Stomach (tissue), 9 donors: ENCODE measurements around the gene ARMC6. TPM values are rescaled to one million over a fixed set of nuclear protein-coding genes. Genes with fewer than 3 reads are reported as not detected.
A peak's percentile ranks its signal among the peaks of the same experiment; 100 is the strongest.

Experiments used
- DNase-seq, 2 donors: peaks; one replicate each; pipeline versions ENCODE4 v3.0.0 to v3.0.0-alpha.2; 2013 to 2019
- H3K27ac ChIP-seq, 5 donors: fragments of 200-600 bp in 4 of 5; sonication (generic) in 4 of 5; one replicate each; pipeline ENCODE4 v1.5.1; 2013 to 2019; ENCODE audit warnings: mild to moderate bottlenecking in 1 of 5, moderate library complexity in 1 of 5
- H3K27me3 ChIP-seq, 3 donors: fragments of 200-600 bp; sonication (generic); one replicate each; pipeline ENCODE4 v1.5.1; 2017 to 2019; ENCODE audit warnings: mixed run types in 1 of 3
- H3K36me3 ChIP-seq, 4 donors: fragments of 200-600 bp; sonication (generic); 1 replicate in 3 of 4; 2 replicates in 1 of 4; pipeline ENCODE4 v1.5.1; 2016 to 2019
- H3K4me1 ChIP-seq, 4 donors: fragments of 200-600 bp; sonication (generic); one replicate each; pipeline ENCODE4 v1.5.1; 2016 to 2019
- H3K4me3 ChIP-seq, 4 donors: fragments of 200-600 bp; sonication (generic) in 3 of 4; one replicate each; pipeline ENCODE4 v1.5.1; 2016 to 2019; ENCODE audit warnings: mild to moderate bottlenecking in 1 of 4
- H3K9me3 ChIP-seq, 4 donors: fragments of 200-600 bp; sonication (generic); one replicate each; pipeline ENCODE4 v1.5.1; 2016 to 2019
- EP300 ChIP-seq: sonication (generic); formaldehyde crosslinking; IDR thresholded peaks from one replicate; pipeline ENCODE4 v1.6.1; 2017; ENCODE audit warnings: antibody characterized with exemption
- POLR2A ChIP-seq, 4 donors: fragments of 450-650 bp; IDR thresholded peaks; one replicate each; pipeline ENCODE4 v1.6.1; 2016; ENCODE audit warnings: antibody characterized with exemption in 4 of 4, control low read depth in 2 of 4, mild to moderate bottlenecking in 1 of 4, moderate library complexity in 1 of 4
- POLR2AphosphoS5 ChIP-seq, 3 donors: sonication (generic); formaldehyde crosslinking; IDR thresholded peaks; one replicate each; pipeline ENCODE4 v1.6.1; 2016; ENCODE audit warnings: antibody characterized with exemption in 3 of 3
- WGBS, 5 donors: extraction: QIAGEN DNeasy Blood & Tissue Kit in 3 of 5; methylation state at CpG; one replicate each; pipeline versions ENCODE4 v1.1.5 to v1.1.7; 2013 to 2018; 5-methylcytosine and 5-hydroxymethylcytosine counted together
- intact Hi-C: fragments of 100-400 bp; cut with DNase I; formaldehyde crosslinking; loops from one replicate; pipeline ENCODE4 v1.15.1; 2023; ENCODE audit warnings: low total_unique reads
- polyA plus RNA-seq, 3 donors: library from polyadenylated mRNA; stranded (reverse); fragments of 200-250 nt; gene quantifications; one replicate each; pipeline ENCODE4 v1.2.3, GENCODE V29; 2013
- total RNA-seq, 5 donors: library from RNA; depleted of rRNA; stranded (reverse); fragments of >200 nt; gene quantifications; one replicate each; pipeline versions ENCODE4 v1.1.0 to v1.2.3, GENCODE V29; 2014 to 2016
- TF ChIP-seq, protein P1 (sequence below), 7 experiments: fragments of 450-650 bp in 4 of 7; fragments of 200-600 bp in 3 of 7; sonication (generic) in 3 of 7; IDR thresholded peaks; one replicate each; pipeline ENCODE4 v1.5.1; 2016 to 2019; ENCODE audit warnings: antibody characterized with exemption in 7 of 7, control low read depth in 2 of 7, mild to moderate bottlenecking in 1 of 7
- donor health status: healthy with polysubstance abuse.
- donor health status: Bipolar disorder and iron deficiency.
- donor health status: healthy.

ARMC6 gene
- total and polyA plus RNA-seq, 8 donors, result 7.0 to 63.8 (median 21.1) TPM

DNA sequence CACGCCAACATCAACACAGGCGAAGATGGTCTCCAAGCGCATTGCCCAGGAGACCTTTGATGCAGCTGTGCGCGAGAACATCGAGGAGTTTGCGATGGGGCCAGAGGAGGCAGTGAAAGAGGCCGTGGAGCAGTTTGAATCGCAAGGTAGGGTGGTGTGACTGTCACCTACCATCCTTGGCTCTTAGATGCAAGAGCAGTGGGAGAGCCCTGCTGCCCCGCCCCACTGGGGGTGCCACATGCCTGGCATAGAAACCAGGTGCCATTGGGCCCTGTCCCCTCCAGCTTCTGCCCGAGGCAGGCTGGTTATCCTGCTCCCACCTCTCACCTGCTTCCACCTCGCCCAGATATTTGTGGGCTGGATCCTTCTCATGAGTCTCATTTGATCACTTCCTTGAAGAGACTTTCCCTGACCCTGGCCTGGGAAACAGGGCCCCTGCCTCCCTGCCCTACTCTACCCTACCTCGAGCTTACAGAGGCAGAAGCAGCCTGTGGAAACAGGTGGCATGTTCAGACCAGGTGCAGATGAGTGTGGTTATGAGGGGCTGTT lies 9.4 kb downstream of the ARMC6 start:
- H3K4me3 ChIP-seq, result no peak overlapping the region
- 88 to 92% (median 90%) methylated on average over 13 of the region's 13 CpGs for WGBS, 5 donors
- DNase-seq, result peak in 1 of 2 donors; percentile 60
- H3K27ac ChIP-seq, result no peak overlapping the region
- H3K36me3 ChIP-seq, result peaks cover 11 to 56% (median 47%) of the 10 kb centered on the region in 4 donors
- TF ChIP-seq POLR2AphosphoS5 (IDR thresholded peaks at IDR 0.05) (no peak), POLR2A (IDR thresholded peaks at IDR 0.05) (no peak), EP300 (no peak)
- TF ChIP-seq, protein P1, sequence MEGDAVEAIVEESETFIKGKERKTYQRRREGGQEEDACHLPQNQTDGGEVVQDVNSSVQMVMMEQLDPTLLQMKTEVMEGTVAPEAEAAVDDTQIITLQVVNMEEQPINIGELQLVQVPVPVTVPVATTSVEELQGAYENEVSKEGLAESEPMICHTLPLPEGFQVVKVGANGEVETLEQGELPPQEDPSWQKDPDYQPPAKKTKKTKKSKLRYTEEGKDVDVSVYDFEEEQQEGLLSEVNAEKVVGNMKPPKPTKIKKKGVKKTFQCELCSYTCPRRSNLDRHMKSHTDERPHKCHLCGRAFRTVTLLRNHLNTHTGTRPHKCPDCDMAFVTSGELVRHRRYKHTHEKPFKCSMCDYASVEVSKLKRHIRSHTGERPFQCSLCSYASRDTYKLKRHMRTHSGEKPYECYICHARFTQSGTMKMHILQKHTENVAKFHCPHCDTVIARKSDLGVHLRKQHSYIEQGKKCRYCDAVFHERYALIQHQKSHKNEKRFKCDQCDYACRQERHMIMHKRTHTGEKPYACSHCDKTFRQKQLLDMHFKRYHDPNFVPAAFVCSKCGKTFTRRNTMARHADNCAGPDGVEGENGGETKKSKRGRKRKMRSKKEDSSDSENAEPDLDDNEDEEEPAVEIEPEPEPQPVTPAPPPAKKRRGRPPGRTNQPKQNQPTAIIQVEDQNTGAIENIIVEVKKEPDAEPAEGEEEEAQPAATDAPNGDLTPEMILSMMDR (IDR thresholded peaks at IDR 0.05), result no peak
- no peaks in the 10 kb centered on the region for H3K27me3 ChIP-seq
- H3K4me1 ChIP-seq, result peaks cover 0 to 17% (median 10%) of the 10 kb centered on the region in 4 donors
- intact Hi-C loops, result no loop called here
- no peaks in the 10 kb centered on the region for H3K9me3 ChIP-seq

DNA sequence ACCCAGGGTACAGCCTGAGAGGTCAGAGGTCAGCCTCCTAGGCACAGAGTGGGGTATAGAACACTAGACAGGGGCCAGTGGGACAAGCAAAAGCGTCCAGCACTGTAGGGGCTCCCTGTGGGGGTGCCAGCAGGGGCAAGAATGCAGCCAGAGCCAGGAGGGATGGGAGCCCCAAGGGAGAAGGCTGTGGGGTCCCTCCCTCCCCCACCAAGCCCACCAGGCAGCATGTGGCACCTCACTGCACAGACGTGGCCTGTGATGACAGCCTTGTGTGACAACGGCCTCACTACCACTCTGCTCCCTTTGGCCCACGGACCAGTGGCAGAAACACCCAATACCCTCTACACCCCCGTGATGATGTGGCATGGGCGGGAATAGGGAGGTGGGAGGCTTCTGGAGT lies 10.1 kb downstream of the ARMC6 start:
- H3K9me3 ChIP-seq, result no peaks in the 10 kb centered on the region
- no peak for TF ChIP-seq POLR2AphosphoS5 (IDR thresholded peaks at IDR 0.05)
- no peak for TF ChIP-seq EP300
- TF ChIP-seq, protein P1 (IDR thresholded peaks at IDR 0.05), result no peak
- TF ChIP-seq POLR2A (IDR thresholded peaks at IDR 0.05), result no peak
- no peaks in the 10 kb centered on the region for H3K27me3 ChIP-seq
- no peak overlapping the region for H3K27ac ChIP-seq
- intact Hi-C loops, result no loop called here
- peaks cover 0 to 17% (median 10%) of the 10 kb centered on the region in 4 donors for H3K4me1 ChIP-seq
- DNase-seq, result no peak
- no peak overlapping the region for H3K4me3 ChIP-seq
- WGBS, 5 donors, result 88 to 100% (median 93%) methylated on average over 4 to 6 of the region's 6 CpGs
- peaks cover 11 to 56% (median 47%) of the 10 kb centered on the region in 4 donors for H3K36me3 ChIP-seq

DNA sequence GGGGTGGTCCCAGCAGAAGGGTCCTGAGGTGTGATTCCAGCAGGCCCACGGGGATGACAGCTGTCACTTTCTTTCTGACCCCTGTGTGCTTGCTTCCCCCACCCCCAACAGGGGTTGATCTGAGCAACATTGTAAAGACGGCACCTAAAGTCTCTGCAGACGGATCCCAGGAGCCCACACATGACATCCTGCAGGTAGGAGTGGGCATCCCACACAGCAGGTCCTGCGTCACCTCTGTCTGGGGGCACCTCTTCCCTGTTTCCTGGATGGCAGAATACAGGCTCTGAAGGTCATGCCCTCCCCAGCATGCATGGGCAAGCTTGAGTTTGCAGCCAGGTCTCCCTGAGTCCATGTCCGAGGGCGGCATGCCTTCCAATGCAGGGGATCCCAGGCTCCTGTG lies 10.5 kb downstream of the ARMC6 start:
- WGBS, 5 donors, result 91 to 95% (median 95%) methylated on average over 4 to 6 of the region's 6 CpGs
- Histone ChIP-seq H3K27me3 (no peaks in the 10 kb centered on the region), H3K9me3 (no peaks in the 10 kb centered on the region), H3K27ac (no peak overlapping the region), H3K4me1 (peaks cover 0 to 17% (median 10%) of the 10 kb centered on the region in 4 donors), H3K36me3 (peaks cover 11 to 56% (median 46%) of the 10 kb centered on the region in 4 donors), H3K4me3 (no peak overlapping the region)
- TF ChIP-seq POLR2A (IDR thresholded peaks at IDR 0.05) (no peak), EP300 (no peak), POLR2AphosphoS5 (IDR thresholded peaks at IDR 0.05) (no peak)
- TF ChIP-seq, protein P1 (IDR thresholded peaks at IDR 0.05), result no peak
- intact Hi-C loops, result no loop called here
- DNase-seq, result no peak

DNA sequence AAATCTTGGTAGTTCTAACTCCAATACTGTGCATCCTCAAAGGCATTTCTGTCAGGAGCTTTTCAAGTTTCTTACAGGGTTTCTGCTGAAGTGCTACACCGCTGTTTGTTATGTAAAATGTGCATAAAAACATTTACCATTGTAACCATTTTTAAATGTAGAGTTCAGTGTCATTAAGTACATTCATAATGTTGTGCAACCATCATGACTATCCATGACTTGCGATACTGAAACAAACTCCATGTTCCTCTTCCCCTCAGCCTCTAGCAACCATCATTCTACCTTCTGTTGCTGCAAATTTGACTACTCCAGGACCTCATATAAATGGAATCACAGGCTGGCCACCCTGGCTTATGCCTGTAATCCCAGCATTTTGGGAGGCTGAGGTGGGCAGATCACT lies 16.0 kb downstream of the ARMC6 start:
- WGBS, 5 donors, result 91 to 98% (median 96%) methylated on average over 2 of the region's 2 CpGs
- intact Hi-C loops, result no loop called here
- peaks cover 26 to 84% (median 72%) of the 10 kb centered on the region in 4 donors for H3K36me3 ChIP-seq
- TF ChIP-seq EP300, result no peak
- TF ChIP-seq, protein P1 (IDR thresholded peaks at IDR 0.05), result no peak
- TF ChIP-seq POLR2AphosphoS5 (IDR thresholded peaks at IDR 0.05), result no peak
- H3K4me1 ChIP-seq, result no peaks in the 10 kb centered on the region
- no peaks in the 10 kb centered on the region for H3K9me3 ChIP-seq
- no peaks in the 10 kb centered on the region for H3K27me3 ChIP-seq
- H3K4me3 ChIP-seq, result no peak overlapping the region
- DNase-seq, result no peak
- H3K27ac ChIP-seq, result no peak overlapping the region
